ENCODE measurements around the gene EOGT. TPM values are rescaled to one million over a fixed set of nuclear protein-coding genes. Genes with fewer than 3 reads are reported as not detected.

Gene EOGT
- total and polyA plus RNA-seq, 10 of the 15 experiments (the other 5 are each of a cell fraction or from before 2014, with no cell fraction given) = 3.5 to 16.5 (median 8.3) TPM

DNA sequence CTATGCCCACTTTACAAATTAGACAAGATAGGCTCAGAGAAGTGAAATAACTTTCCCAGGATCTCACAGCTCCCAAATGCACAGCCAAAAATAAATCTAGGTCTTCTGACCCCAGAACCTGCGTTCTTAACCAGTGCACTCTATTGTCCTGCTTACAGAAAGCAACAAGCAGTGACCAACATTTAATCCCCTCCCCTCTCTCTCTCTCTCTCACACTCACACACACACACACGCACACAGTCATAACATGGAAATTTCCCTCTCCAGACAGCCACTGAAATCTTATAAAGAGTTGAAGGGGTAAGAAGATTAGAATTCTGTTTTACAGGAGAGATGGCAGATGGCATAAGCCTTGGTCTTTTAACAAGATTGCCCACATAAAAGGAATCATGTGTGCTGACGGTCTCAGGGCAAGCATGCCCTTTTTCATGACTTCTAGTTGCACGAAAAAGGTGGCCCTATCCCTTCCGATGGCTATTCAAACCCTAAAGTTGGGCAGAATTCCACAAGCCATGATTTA lies 29.4 kb downstream of the EOGT start:
- POLR2A ChIA-PET = no interaction called here
- H3K4me2 ChIP-seq (ENCODE audit: control insufficient read depth, insufficient read depth) = no peak overlapping the region
- CTCF ChIA-PET = no interaction called here
- SMC1A ChIA-PET (ENCODE audit: uncharacterized antibody, unreplicated experiment) = no interaction called here
- no peaks in the 10 kb centered on the region for H3K79me2 ChIP-seq (ENCODE audit: control insufficient read depth, insufficient read depth, low read length)
- no TSS peak for BruUV-seq (replicated peaks)
- FAIRE-seq = no peak
- no peaks in the 10 kb centered on the region for H3K4me1 ChIP-seq (ENCODE audit: control insufficient read depth, insufficient read depth, low read length)
- no peak for ATAC-seq
- H3K27me3 ChIP-seq (replicated peaks in 1 of 2; ENCODE audit: control insufficient read depth in 2 of 2, insufficient read depth in 2 of 2, low read length in 1 of 2) = no peaks in the 10 kb centered on the region
- intact Hi-C loops (cut with micrococcal nuclease; ENCODE audit: unreplicated experiment) = no loop called here
- no peaks in the 10 kb centered on the region for H3K9me3 ChIP-seq (replicated peaks; ENCODE audit: control insufficient read depth, insufficient read depth, low read length)
- no peak overlapping the region for H2AFZ ChIP-seq (ENCODE audit: control insufficient read depth, low read depth, low read length)
- no peak overlapping the region for H3K27ac ChIP-seq (ENCODE audit: control insufficient read depth, insufficient read depth)
- no peak for TF ChIP-seq SMAD5 (IDR thresholded peaks at IDR 0.05; ENCODE audit: low read depth)
- TF ChIP-seq, protein P1, sequence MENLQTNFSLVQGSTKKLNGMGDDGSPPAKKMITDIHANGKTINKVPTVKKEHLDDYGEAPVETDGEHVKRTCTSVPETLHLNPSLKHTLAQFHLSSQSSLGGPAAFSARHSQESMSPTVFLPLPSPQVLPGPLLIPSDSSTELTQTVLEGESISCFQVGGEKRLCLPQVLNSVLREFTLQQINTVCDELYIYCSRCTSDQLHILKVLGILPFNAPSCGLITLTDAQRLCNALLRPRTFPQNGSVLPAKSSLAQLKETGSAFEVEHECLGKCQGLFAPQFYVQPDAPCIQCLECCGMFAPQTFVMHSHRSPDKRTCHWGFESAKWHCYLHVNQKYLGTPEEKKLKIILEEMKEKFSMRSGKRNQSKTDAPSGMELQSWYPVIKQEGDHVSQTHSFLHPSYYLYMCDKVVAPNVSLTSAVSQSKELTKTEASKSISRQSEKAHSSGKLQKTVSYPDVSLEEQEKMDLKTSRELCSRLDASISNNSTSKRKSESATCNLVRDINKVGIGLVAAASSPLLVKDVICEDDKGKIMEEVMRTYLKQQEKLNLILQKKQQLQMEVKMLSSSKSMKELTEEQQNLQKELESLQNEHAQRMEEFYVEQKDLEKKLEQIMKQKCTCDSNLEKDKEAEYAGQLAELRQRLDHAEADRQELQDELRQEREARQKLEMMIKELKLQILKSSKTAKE (IDR thresholded peaks at IDR 0.05; ENCODE audit: low read depth, poor library complexity, severe bottlenecking) = no peak
- no peak for TF ChIP-seq NFXL1 (IDR thresholded peaks at IDR 0.05; ENCODE audit: borderline replicate concordance)
- RAD21 ChIA-PET (ENCODE audit: unreplicated experiment) = no interaction called here
- H3K9ac ChIP-seq (ENCODE audit: control insufficient read depth, insufficient read depth, low read length) = no peak overlapping the region
- in situ Hi-C loops (cut with MboI) = no loop called here
- no peaks in the 10 kb centered on the region for H4K20me1 ChIP-seq (ENCODE audit: control insufficient read depth, insufficient read depth)
- no peak overlapping the region for H3K4me3 ChIP-seq
- peaks cover 0 to 8% of the 10 kb centered on the region in 2 experiments; a peak in 3 of 4 replicates for H3K36me3 ChIP-seq (ENCODE audit: control insufficient read depth in 2 of 2, insufficient read depth in 2 of 2, low read length in 1 of 2)
- no peak for DNase-seq (ENCODE audit: low read depth, low spot score)
- 83% methylated on average over 5 of the region's 5 CpGs for WGBS (ENCODE audit: insufficient coverage, insufficient replicate concordance, low lambda C conversion rate, missing lambda C conversion rate)

DNA sequence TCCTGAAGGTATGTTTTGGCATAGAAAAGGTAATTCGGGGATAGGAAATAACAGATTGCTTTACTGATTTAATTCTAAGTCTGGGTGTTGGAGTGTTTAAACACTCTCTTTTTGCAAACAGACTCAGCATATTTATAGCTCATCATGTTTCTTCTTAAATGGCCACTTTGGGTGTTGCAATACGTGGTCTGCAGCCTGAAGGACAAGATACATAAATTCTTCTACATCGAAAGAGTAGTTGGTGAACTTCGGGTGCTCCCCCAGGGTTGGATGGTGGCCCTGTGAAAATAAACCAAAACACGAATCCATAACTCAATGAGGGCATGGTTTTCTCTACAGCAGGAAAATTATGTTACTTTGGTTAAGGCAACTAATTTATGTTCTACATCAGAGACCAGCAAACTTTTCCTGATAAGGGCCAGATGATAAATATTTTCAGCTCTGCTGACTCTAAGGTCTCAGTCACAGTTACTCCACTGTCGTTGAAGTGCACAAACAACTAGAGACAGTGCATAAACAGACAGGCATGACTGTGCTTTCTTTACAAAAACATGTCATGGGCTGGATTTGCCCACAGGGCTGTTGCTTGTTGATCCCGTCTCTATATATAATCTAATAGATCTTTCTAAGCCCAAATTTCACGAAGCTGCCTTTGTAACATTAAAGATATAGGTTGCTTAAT lies 35.9 kb downstream of the EOGT start:
- intact Hi-C loops (cut with micrococcal nuclease; ENCODE audit: unreplicated experiment) = loop anchor here (10.0 kb wide), 1 partner anchor 1593 kb away; no protein-coding TSS in a partner anchor
- ATAC-seq = no peak
- TF ChIP-seq ZNF24 (IDR thresholded peaks at IDR 0.05) = no peak
- TF ChIP-seq CEBPB (IDR thresholded peaks at IDR 0.05; ENCODE audit: borderline replicate concordance in 1 of 2, low read depth in 2 of 2, low read length in 2 of 2) = no peak
- no peak for TF ChIP-seq RCOR1 (conservative IDR thresholded peaks at IDR 0.05; ENCODE audit: low read depth, low read length)
- TF ChIP-seq, protein P2, sequence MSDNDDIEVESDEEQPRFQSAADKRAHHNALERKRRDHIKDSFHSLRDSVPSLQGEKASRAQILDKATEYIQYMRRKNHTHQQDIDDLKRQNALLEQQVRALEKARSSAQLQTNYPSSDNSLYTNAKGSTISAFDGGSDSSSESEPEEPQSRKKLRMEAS (IDR thresholded peaks at IDR 0.05; ENCODE audit: low read depth, low read length) = no peak
- TF ChIP-seq, protein P3, sequence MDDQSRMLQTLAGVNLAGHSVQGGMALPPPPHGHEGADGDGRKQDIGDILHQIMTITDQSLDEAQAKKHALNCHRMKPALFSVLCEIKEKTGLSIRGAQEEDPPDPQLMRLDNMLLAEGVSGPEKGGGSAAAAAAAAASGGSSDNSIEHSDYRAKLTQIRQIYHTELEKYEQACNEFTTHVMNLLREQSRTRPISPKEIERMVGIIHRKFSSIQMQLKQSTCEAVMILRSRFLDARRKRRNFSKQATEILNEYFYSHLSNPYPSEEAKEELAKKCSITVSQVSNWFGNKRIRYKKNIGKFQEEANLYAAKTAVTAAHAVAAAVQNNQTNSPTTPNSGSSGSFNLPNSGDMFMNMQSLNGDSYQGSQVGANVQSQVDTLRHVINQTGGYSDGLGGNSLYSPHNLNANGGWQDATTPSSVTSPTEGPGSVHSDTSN (IDR thresholded peaks at IDR 0.05; ENCODE audit: insufficient replicate concordance, low read depth, low read length) = no peak
- TF ChIP-seq RAD21 (IDR thresholded peaks at IDR 0.05; ENCODE audit: insufficient read depth, low read depth, low read length) = no peak
- TF ChIP-seq ZSCAN29 (IDR thresholded peaks at IDR 0.05) = no peak
- TF ChIP-seq, protein P4, sequence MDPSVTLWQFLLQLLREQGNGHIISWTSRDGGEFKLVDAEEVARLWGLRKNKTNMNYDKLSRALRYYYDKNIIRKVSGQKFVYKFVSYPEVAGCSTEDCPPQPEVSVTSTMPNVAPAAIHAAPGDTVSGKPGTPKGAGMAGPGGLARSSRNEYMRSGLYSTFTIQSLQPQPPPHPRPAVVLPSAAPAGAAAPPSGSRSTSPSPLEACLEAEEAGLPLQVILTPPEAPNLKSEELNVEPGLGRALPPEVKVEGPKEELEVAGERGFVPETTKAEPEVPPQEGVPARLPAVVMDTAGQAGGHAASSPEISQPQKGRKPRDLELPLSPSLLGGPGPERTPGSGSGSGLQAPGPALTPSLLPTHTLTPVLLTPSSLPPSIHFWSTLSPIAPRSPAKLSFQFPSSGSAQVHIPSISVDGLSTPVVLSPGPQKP (IDR thresholded peaks at IDR 0.05; ENCODE audit: low read depth, low read length) = no peak

More for the DNA sequence above, 35.9 kb downstream of the EOGT start:
- Histone ChIP-seq H3K4me1 (ENCODE audit: control insufficient read depth, insufficient read depth, low read length) (no peaks in the 10 kb centered on the region), H3K9ac (ENCODE audit: control insufficient read depth, insufficient read depth, low read length) (no peak overlapping the region), H2AFZ (ENCODE audit: control insufficient read depth, low read depth, low read length) (no peak overlapping the region), H3K27me3 (replicated peaks in 1 of 2; ENCODE audit: control insufficient read depth in 2 of 2, insufficient read depth in 2 of 2, low read length in 1 of 2) (no peaks in the 10 kb centered on the region), H3K4me3 (no peak overlapping the region), H3K27ac (ENCODE audit: control insufficient read depth, insufficient read depth) (no peak overlapping the region), H3K4me2 (ENCODE audit: control insufficient read depth, insufficient read depth) (no peak overlapping the region), H3K9me3 (replicated peaks; ENCODE audit: control insufficient read depth, insufficient read depth, low read length) (no peaks in the 10 kb centered on the region), H4K20me1 (ENCODE audit: control insufficient read depth, insufficient read depth) (no peaks in the 10 kb centered on the region), H3K79me2 (ENCODE audit: control insufficient read depth, insufficient read depth, low read length) (no peaks in the 10 kb centered on the region), H3K36me3 (ENCODE audit: control insufficient read depth in 2 of 2, insufficient read depth in 2 of 2, low read length in 1 of 2) (peaks cover 0 to 5% of the 10 kb centered on the region in 2 experiments; a peak in 3 of 4 replicates)
- BruUV-seq (replicated peaks) = no TSS peak
- ChIA-PET SMC1A (ENCODE audit: uncharacterized antibody, unreplicated experiment) (no interaction called here), RAD21 (ENCODE audit: unreplicated experiment) (no interaction called here), POLR2A (no interaction called here), CTCF (interaction anchor here (1.1 kb wide), 1 partner anchor 84 kb away, joined by 5 read pairs; no protein-coding TSS in a partner anchor)
- in situ Hi-C loops (cut with MboI) = no loop called here
- DNase-seq (ENCODE audit: low read depth, low spot score) (no peak), FAIRE-seq (no peak)
- 88% methylated on average over 8 of the region's 8 CpGs for WGBS (ENCODE audit: insufficient coverage, insufficient replicate concordance, low lambda C conversion rate, missing lambda C conversion rate)

Measured in GM12878 (cell line).